DND-41 (cell line): Measurements from ENCODE around the gene BRD1.
A peak's percentile ranks its signal among the peaks of the same experiment; 100 is the strongest.

Experiments used
- ATAC-seq: fragments of 200-7000 bp; cut with Tn5 transposase; 3 replicates; pipeline ENCODE4 v1.9.1; 2021; ENCODE audit warnings: low read depth; ENCODE audit not compliant: insufficient read depth
- DNase-seq: peaks from one replicate; pipeline ENCODE4 v3.0.0-alpha.2; 2020
- H2AFZ ChIP-seq: 2 replicates; pipeline ENCODE4 v1.6.0; 2012; ENCODE audit warnings: low read depth, low read length
- H3K27ac ChIP-seq: 2 replicates; pipeline ENCODE4 v1.5.1; 2012; ENCODE audit warnings: low read length, inconsistent platforms
- H3K27me3 ChIP-seq: fragments of 200-600 bp; sonication (generic); 2 replicates; pipeline ENCODE4 v1.6.0; 2012; ENCODE audit warnings: low read length, mild to moderate bottlenecking, inconsistent platforms; ENCODE audit not compliant: insufficient read depth, poor library complexity
- H3K36me3 ChIP-seq: 2 replicates; pipeline ENCODE4 v1.5.1; 2012; ENCODE audit warnings: low read length, inconsistent platforms; ENCODE audit not compliant: insufficient read depth
- H3K4me1 ChIP-seq: 2 replicates; pipeline ENCODE4 v1.5.1; 2012; ENCODE audit warnings: mild to moderate bottlenecking, low read length; ENCODE audit not compliant: insufficient read depth
- H3K4me2 ChIP-seq: 2 replicates; pipeline ENCODE4 v1.6.0; 2012; ENCODE audit warnings: mild to moderate bottlenecking, moderate library complexity, low read length, inconsistent platforms; ENCODE audit not compliant: insufficient read depth
- H3K4me3 ChIP-seq, 2 experiments: fragments of 200-600 bp in 1 of 2; shearing (Covaris generic) in 1 of 2; 2 replicates each; pipeline ENCODE4 v1.5.1; 2012 to 2016; ENCODE audit warnings: inconsistent platforms in 2 of 2, low read length in 2 of 2, mild to moderate bottlenecking in 2 of 2, low read depth in 1 of 2, moderate library complexity in 1 of 2
- H3K79me2 ChIP-seq: 2 replicates; pipeline ENCODE4 v1.6.0; 2012; ENCODE audit warnings: low read length, inconsistent platforms; ENCODE audit not compliant: insufficient read depth
- H3K9ac ChIP-seq: 2 replicates; pipeline ENCODE4 v1.6.0; 2012; ENCODE audit warnings: low read depth, mild to moderate bottlenecking, inconsistent platforms, low read length, moderate library complexity
- H3K9me3 ChIP-seq: 2 replicates; pipeline ENCODE4 v1.5.1; 2012; ENCODE audit warnings: low read length, moderate library complexity, mild to moderate bottlenecking, inconsistent platforms; ENCODE audit not compliant: insufficient read depth, severe bottlenecking
- H4K20me1 ChIP-seq: 2 replicates; pipeline ENCODE4 v1.6.0; 2012; ENCODE audit warnings: low read length; ENCODE audit not compliant: insufficient read depth
- CTCF ChIP-seq: IDR thresholded peaks from 2 replicates; pipeline ENCODE4 v1.5.1; 2012; ENCODE audit warnings: borderline replicate concordance, low read length, moderate library complexity, mild to moderate bottlenecking; ENCODE audit not compliant: poor library complexity, severe bottlenecking; ENCODE audit errors: extremely low read depth
- EZH2 ChIP-seq: IDR thresholded peaks from 3 replicates; pipeline ENCODE4 v1.6.1; 2012; ENCODE audit warnings: borderline replicate concordance, low read depth, mild to moderate bottlenecking, moderate library complexity, low read length, inconsistent platforms; ENCODE audit not compliant: severe bottlenecking

The BRD1 gene

DNA sequence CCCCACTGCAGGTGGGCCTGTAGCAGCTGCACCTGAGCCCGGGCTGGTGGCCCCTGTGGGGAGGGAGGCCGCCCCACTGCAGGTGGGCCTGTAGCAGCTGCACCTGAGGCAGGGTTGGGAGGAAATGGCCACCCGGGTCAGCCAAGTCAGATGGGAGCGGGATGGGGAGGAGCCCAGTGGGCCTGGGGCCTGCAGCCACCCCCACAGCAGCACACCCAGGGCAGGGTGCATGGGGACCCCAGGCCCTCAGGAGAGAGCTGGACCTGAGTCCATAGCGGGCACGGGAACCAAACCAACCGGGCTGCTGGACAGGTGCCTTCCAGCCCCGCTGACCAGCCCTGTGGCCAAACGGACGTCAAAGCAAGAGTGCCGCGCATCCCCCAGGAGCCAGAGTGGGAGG lies 61.7 kb downstream of the BRD1 start:
- H3K27me3 ChIP-seq, result no peaks in the 10 kb centered on the region
- H3K79me2 ChIP-seq, result no peaks in the 10 kb centered on the region
- DNase-seq, result peak; percentile 4
- peaks cover 8% of the 10 kb centered on the region for H3K9me3 ChIP-seq
- H3K9ac ChIP-seq, result no peak overlapping the region
- no peak overlapping the region for H3K27ac ChIP-seq
- no peak overlapping the region for H3K4me3 ChIP-seq
- H2AFZ ChIP-seq, result no peak overlapping the region
- peaks cover 8% of the 10 kb centered on the region for H3K4me1 ChIP-seq
- no peak overlapping the region for H3K4me2 ChIP-seq
- TF ChIP-seq EZH2, result no peak
- H3K36me3 ChIP-seq, result no peaks in the 10 kb centered on the region
- ATAC-seq, result no peak
- peaks cover 10% of the 10 kb centered on the region for H4K20me1 ChIP-seq

DNA sequence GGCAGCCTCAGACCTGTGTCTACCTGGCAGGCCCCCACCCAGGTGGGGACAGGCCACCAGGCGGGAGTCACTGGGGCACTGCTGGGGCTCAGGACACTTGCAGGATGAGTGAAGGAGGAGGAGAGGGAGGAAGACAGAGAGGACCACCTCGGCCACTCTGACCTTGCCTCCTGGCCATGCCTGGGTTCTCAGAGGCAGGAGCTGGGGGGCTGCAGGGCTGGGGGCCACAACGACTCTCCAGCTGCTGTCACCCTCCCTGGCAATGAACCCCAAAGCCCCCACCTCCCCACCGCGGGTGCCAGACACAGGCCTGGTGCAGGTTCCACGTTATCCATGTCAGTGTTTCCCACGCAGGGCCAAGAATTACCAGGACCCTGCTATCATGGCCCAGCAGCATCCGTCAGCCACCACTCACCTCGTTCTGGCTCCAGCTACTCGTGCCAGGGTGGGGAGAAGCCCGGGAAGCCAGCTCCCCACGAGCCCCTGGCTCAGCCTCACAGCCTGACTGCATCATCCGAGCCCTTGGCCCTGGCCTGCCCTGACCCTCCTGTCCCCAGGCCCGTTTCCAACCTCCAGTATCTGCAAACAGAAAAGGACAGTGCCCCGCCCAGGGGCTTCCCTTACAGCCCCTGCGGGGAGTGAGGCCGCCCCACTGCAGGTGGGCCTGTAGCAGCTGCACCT lies 62.4 kb downstream of the BRD1 start:
- Histone ChIP-seq H4K20me1 (peaks cover 10% of the 10 kb centered on the region), H3K9me3 (peaks cover 8% of the 10 kb centered on the region), H3K27ac (no peak overlapping the region), H3K4me2 (no peak overlapping the region), H3K79me2 (no peaks in the 10 kb centered on the region), H3K27me3 (no peaks in the 10 kb centered on the region), H3K4me1 (peaks cover 13% of the 10 kb centered on the region), H3K9ac (no peak overlapping the region), H2AFZ (no peak overlapping the region), H3K36me3 (no peaks in the 10 kb centered on the region), H3K4me3 (no peak overlapping the region)
- no peak for TF ChIP-seq CTCF
- TF ChIP-seq EZH2, result no peak
- peak; percentile 1 for DNase-seq
- ATAC-seq, result no peak

- Histone ChIP-seq H3K4me1 (peaks cover 13% of the 10 kb centered on the region), H3K4me2 (no peak overlapping the region), H3K4me3 (no peak overlapping the region), H3K9ac (no peak overlapping the region), H3K36me3 (no peaks in the 10 kb centered on the region), H3K27me3 (no peaks in the 10 kb centered on the region), H3K27ac (no peak overlapping the region), H3K9me3 (peaks cover 8% of the 10 kb centered on the region), H3K79me2 (no peaks in the 10 kb centered on the region), H4K20me1 (no peaks in the 10 kb centered on the region), H2AFZ (no peak overlapping the region)
- DNase-seq (no peak), ATAC-seq (no peak)
- TF ChIP-seq CTCF (no peak), EZH2 (no peak)
Observed at GRCh38 chr22:49764127-49764581, 63.5 kb downstream of the BRD1 start.

DNA sequence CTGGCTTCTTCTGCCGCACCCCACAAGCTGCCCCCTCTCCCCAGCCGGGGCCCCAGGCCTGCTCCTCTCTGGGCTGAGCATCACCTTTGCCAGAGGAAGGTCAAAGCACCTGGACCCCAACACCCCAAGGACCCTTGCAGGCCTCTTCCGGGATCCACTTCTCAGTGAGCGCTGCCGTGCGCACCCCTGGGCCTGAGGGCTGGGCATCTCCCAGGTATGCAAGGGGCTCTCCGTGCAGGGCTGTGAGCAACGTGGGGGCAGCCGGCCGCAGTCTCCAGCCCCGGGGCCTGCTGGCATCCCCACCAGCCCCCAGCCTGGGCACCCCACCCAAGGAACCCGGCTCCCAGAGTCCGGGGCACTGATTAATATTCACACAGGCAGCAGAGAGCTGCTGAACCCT lies 64.0 kb downstream of the BRD1 start:
- TF ChIP-seq CTCF, result no peak
- no peak for TF ChIP-seq EZH2
- Histone ChIP-seq H4K20me1 (no peaks in the 10 kb centered on the region), H3K4me1 (peaks cover 13% of the 10 kb centered on the region), H3K79me2 (no peaks in the 10 kb centered on the region), H3K27me3 (no peaks in the 10 kb centered on the region), H3K4me2 (no peak overlapping the region), H3K27ac (no peak overlapping the region), H3K36me3 (no peaks in the 10 kb centered on the region), H3K4me3 (no peak overlapping the region), H3K9ac (no peak overlapping the region), H2AFZ (no peak overlapping the region), H3K9me3 (peaks cover 8% of the 10 kb centered on the region)
- ATAC-seq (no peak), DNase-seq (no peak)
